Measurements from ENCODE around the gene MRPL34. TPM values are rescaled to one million over a fixed set of nuclear protein-coding genes. Genes with fewer than 3 reads are reported as not detected.

Gene MRPL34
- total RNA-seq, 1 experiment from 2014 or later = 87.7 TPM

DNA sequence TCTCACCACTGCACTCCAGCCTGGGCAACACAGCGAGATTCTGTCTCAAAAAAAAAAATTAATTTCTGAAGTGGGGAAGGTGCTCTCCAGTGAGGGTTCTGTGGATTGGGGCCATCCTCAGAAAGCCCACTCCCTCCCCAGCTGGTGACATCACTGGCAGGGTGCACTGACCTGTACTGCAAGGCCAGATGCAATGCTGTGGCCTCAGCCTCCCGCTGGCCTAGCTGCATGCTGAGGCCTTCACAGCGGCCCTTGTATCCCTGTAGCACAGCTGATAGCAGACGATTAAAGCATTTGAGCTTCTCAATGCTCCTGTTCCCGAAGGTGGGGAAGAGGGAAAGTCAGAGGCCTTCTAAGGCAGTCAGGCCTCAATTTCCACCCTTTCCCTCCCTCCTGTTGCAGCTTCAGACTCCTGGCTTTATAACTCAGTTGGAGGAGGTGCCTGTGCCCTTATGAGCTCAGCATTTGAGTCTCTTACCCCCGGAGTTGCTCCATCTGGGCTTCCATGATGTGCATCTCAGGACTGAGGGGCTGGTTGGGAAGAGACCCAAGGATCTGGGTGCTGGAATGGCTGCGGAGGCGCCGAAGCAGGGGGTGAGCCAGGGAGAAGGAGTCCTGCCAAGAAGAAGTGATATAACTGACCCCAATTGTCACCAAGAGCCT is 46.4 kb upstream of the MRPL34 start:
- in situ Hi-C loops (cut with HindIII; ENCODE audit: low pct_unique_long_range_greater_than_20kb, low sequenced_read_pairs) = no loop called here
- CTCF ChIA-PET = interaction anchor here (1.1 kb wide), 1 partner anchor 24 kb away, joined by 3 read pairs; no protein-coding TSS in a partner anchor
- Histone ChIP-seq H3K9me3 (ENCODE audit: control insufficient read depth, insufficient read depth, low read depth, low read length) (no peaks in the 10 kb centered on the region), H3K36me3 (ENCODE audit: control insufficient read depth, insufficient read depth, low read length) (no peaks in the 10 kb centered on the region), H3K4me3 (ENCODE audit: low read depth in 2 of 2, low read length in 2 of 2) (no peak overlapping the region), H3K4me1 (ENCODE audit: control insufficient read depth, insufficient read depth, low read length) (no peaks in the 10 kb centered on the region), H3K27me3 (ENCODE audit: control insufficient read depth, insufficient read depth, low read length) (no peaks in the 10 kb centered on the region), H3K27ac (ENCODE audit: low read length) (no peak overlapping the region)
- ATAC-seq (no peak), DNase-seq (ENCODE audit: low read depth, low spot score) (no peak)
- intact Hi-C loops (cut with micrococcal nuclease; ENCODE audit: unreplicated experiment) = no loop called here
- no peak for TF ChIP-seq POLR2AphosphoS5 (IDR thresholded peaks at IDR 0.05; ENCODE audit: low read depth, low read length)
- TF ChIP-seq TCF7L2 (IDR thresholded peaks at IDR 0.05; ENCODE audit: low read depth, low read length) = no peak
- TF ChIP-seq SIN3A (IDR thresholded peaks at IDR 0.05; ENCODE audit: borderline replicate concordance, insufficient read depth, low read depth, low read length) = no peak
- TF ChIP-seq, protein P1, sequence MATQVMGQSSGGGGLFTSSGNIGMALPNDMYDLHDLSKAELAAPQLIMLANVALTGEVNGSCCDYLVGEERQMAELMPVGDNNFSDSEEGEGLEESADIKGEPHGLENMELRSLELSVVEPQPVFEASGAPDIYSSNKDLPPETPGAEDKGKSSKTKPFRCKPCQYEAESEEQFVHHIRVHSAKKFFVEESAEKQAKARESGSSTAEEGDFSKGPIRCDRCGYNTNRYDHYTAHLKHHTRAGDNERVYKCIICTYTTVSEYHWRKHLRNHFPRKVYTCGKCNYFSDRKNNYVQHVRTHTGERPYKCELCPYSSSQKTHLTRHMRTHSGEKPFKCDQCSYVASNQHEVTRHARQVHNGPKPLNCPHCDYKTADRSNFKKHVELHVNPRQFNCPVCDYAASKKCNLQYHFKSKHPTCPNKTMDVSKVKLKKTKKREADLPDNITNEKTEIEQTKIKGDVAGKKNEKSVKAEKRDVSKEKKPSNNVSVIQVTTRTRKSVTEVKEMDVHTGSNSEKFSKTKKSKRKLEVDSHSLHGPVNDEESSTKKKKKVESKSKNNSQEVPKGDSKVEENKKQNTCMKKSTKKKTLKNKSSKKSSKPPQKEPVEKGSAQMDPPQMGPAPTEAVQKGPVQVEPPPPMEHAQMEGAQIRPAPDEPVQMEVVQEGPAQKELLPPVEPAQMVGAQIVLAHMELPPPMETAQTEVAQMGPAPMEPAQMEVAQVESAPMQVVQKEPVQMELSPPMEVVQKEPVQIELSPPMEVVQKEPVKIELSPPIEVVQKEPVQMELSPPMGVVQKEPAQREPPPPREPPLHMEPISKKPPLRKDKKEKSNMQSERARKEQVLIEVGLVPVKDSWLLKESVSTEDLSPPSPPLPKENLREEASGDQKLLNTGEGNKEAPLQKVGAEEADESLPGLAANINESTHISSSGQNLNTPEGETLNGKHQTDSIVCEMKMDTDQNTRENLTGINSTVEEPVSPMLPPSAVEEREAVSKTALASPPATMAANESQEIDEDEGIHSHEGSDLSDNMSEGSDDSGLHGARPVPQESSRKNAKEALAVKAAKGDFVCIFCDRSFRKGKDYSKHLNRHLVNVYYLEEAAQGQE (IDR thresholded peaks at IDR 0.05; ENCODE audit: insufficient read depth in 1 of 2, low read depth in 2 of 2, low read length in 1 of 2) = no peak
- TF ChIP-seq, protein P2, sequence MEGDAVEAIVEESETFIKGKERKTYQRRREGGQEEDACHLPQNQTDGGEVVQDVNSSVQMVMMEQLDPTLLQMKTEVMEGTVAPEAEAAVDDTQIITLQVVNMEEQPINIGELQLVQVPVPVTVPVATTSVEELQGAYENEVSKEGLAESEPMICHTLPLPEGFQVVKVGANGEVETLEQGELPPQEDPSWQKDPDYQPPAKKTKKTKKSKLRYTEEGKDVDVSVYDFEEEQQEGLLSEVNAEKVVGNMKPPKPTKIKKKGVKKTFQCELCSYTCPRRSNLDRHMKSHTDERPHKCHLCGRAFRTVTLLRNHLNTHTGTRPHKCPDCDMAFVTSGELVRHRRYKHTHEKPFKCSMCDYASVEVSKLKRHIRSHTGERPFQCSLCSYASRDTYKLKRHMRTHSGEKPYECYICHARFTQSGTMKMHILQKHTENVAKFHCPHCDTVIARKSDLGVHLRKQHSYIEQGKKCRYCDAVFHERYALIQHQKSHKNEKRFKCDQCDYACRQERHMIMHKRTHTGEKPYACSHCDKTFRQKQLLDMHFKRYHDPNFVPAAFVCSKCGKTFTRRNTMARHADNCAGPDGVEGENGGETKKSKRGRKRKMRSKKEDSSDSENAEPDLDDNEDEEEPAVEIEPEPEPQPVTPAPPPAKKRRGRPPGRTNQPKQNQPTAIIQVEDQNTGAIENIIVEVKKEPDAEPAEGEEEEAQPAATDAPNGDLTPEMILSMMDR (IDR thresholded peaks at IDR 0.05) = no peak
- BruUV-seq (replicated peaks) = no TSS peak
- POLR2A ChIA-PET = interaction anchor here (0.7 kb wide), 1 partner anchor 17 kb away, joined by 3 read pairs; no protein-coding TSS in a partner anchor

DNA sequence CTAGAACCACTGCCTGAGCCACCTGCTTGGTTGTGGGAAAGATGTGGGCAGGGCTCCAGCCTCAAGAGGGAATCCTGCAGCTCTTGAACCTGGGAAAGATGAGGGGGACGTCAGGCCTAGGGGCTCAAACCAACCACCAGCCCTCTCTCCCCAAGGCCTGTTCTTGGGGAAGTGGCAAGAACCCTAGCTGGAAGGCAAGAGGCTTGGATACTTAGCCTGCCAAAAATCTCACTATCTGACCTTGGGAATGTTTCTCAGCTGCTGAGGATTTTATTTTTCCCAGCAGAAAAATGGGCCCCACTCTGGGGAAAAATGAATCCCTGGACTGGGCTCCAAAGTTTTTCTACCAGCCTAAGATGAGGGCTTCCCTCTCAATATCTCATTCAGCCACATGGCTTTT is 45.7 kb upstream of the MRPL34 start:
- no peaks in the 10 kb centered on the region for H3K9me3 ChIP-seq (ENCODE audit: control insufficient read depth, insufficient read depth, low read depth, low read length)
- in situ Hi-C loops (cut with HindIII; ENCODE audit: low pct_unique_long_range_greater_than_20kb, low sequenced_read_pairs) (no loop called here), intact Hi-C loops (cut with micrococcal nuclease; ENCODE audit: unreplicated experiment) (no loop called here)
- no peaks in the 10 kb centered on the region for H3K4me1 ChIP-seq (ENCODE audit: control insufficient read depth, insufficient read depth, low read length)
- ChIA-PET CTCF (interaction anchor here (0.7 to 1.1 kb wide), 2 partner anchors 22 to 24 kb away, joined by 3 read pairs; partner anchors contain the start of gene ANKLE1), POLR2A (no interaction called here)
- no peaks in the 10 kb centered on the region for H3K27me3 ChIP-seq (ENCODE audit: control insufficient read depth, insufficient read depth, low read length)
- ATAC-seq (no peak), DNase-seq (ENCODE audit: low read depth, low spot score) (no peak)
- no peak for TF ChIP-seq TCF7L2 (IDR thresholded peaks at IDR 0.05; ENCODE audit: low read depth, low read length)
- no peak overlapping the region for H3K27ac ChIP-seq (ENCODE audit: low read length)
- BruUV-seq (replicated peaks) = no TSS peak
- H3K4me3 ChIP-seq (ENCODE audit: low read depth in 2 of 2, low read length in 2 of 2) = no peak overlapping the region
- H3K36me3 ChIP-seq (ENCODE audit: control insufficient read depth, insufficient read depth, low read length) = no peaks in the 10 kb centered on the region

DNA sequence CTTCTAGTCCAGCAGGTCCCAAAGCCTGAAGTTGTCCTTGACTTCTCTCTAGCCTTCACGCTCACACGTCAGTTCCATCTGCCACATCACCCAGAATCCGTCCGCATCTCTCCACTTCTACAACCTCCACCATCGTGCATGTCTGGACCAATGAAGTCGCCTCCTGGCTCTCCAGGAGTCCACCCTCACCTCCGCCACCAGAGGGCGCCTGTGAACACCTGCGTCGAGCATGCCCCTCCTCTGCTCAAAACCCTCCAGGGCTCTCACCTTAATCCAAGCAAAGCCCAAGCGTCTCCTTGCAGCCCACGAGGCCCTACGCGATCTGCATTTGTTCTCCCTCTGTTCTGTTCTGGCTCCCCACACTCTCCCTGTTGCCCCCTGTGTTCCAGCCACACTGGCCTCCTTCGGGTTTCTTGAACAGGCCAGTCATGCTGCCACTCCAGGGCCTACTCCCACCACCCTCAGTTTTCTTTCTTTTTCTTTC is 44.8 kb upstream of the MRPL34 start:
- BruUV-seq (replicated peaks) = no TSS peak
- ChIA-PET POLR2A (no interaction called here), CTCF (interaction anchor here (0.6 to 0.7 kb wide), 2 partner anchors 12 to 21 kb away, joined by 3 to 10 read pairs; partner anchors contain the start of gene ANKLE1)
- Histone ChIP-seq H3K27ac (ENCODE audit: low read length) (peak overlapping the region; percentile 61; the same call in 1 of the 2 replicates), H3K36me3 (ENCODE audit: control insufficient read depth, insufficient read depth, low read length) (no peaks in the 10 kb centered on the region), H3K4me3 (ENCODE audit: low read depth in 2 of 2, low read length in 2 of 2) (no peak overlapping the region), H3K9me3 (ENCODE audit: control insufficient read depth, insufficient read depth, low read depth, low read length) (no peaks in the 10 kb centered on the region), H3K4me1 (ENCODE audit: control insufficient read depth, insufficient read depth, low read length) (no peaks in the 10 kb centered on the region), H3K27me3 (ENCODE audit: control insufficient read depth, insufficient read depth, low read length) (no peaks in the 10 kb centered on the region)
- DNase-seq (ENCODE audit: low read depth, low spot score) (peak; percentile 52), ATAC-seq (peak; percentile 99)
- TF ChIP-seq, protein P1 (IDR thresholded peaks at IDR 0.05; ENCODE audit: insufficient read depth in 1 of 2, low read depth in 2 of 2, low read length in 1 of 2) = no peak
- TF ChIP-seq, protein P2 (IDR thresholded peaks at IDR 0.05) = peak; percentile 94
- intact Hi-C loops (cut with micrococcal nuclease; ENCODE audit: unreplicated experiment) = no loop called here
- in situ Hi-C loops (cut with HindIII; ENCODE audit: low pct_unique_long_range_greater_than_20kb, low sequenced_read_pairs) = no loop called here
